Hepatocyte (in vitro differentiated cells): Measurements from ENCODE around the gene ANKS6. TPM values are rescaled to one million over a fixed set of nuclear protein-coding genes. Genes with fewer than 3 reads are reported as not detected.
A peak's percentile ranks its signal among the peaks of the same experiment; 100 is the strongest.

ENCODE experiments used
- DNase-seq: peaks from one replicate; pipeline ENCODE4 v3.0.0-alpha.2; 2016; ENCODE audit warnings: low spot score
- H2AFZ ChIP-seq: fragments of 200-600 bp; sonication (generic); 2 replicates; pipeline ENCODE4 v1.6.0; 2016; ENCODE audit warnings: antibody characterized with exemption, mild to moderate bottlenecking
- H3K27ac ChIP-seq: fragments of 200-600 bp; sonication (generic); 2 replicates; pipeline ENCODE4 v1.5.1; 2016; ENCODE audit warnings: mild to moderate bottlenecking
- H3K27me3 ChIP-seq: fragments of 200-600 bp; sonication (generic); 2 replicates; pipeline ENCODE4 v1.6.1; 2016
- H3K36me3 ChIP-seq: fragments of 200-600 bp; sonication (generic); replicated peaks from 2 replicates; pipeline ENCODE4 v1.5.1; 2016; ENCODE audit warnings: low read depth; ENCODE audit not compliant: insufficient read depth
- H3K4me1 ChIP-seq: fragments of 200-600 bp; sonication (generic); 2 replicates; pipeline ENCODE4 v1.5.1; 2016; ENCODE audit warnings: mild to moderate bottlenecking, moderate library complexity; ENCODE audit not compliant: insufficient read depth
- H3K4me2 ChIP-seq: fragments of 200-600 bp; sonication (generic); 2 replicates; pipeline ENCODE4 v1.6.0; 2016
- H3K4me3 ChIP-seq: fragments of 200-600 bp; sonication (generic); 2 replicates; pipeline ENCODE4 v1.5.1; 2016; ENCODE audit warnings: mild to moderate bottlenecking
- H3K79me2 ChIP-seq: fragments of 200-600 bp; sonication (generic); 2 replicates; pipeline ENCODE4 v1.6.0; 2017; ENCODE audit warnings: mild to moderate bottlenecking
- H3K9me2 ChIP-seq: fragments of 200-600 bp; sonication (generic); replicated peaks from 2 replicates; pipeline ENCODE4 v1.6.0; 2017; ENCODE audit warnings: mild to moderate bottlenecking; ENCODE audit not compliant: insufficient read depth
- H3K9me3 ChIP-seq: fragments of 200-600 bp; sonication (generic); 2 replicates; pipeline ENCODE4 v1.5.1; 2016; ENCODE audit warnings: low read depth, mild to moderate bottlenecking
- H4K20me1 ChIP-seq: fragments of 200-600 bp; sonication (generic); 2 replicates; pipeline ENCODE4 v1.6.0; 2016; ENCODE audit warnings: mild to moderate bottlenecking; ENCODE audit not compliant: insufficient read depth, poor library complexity, severe bottlenecking
- EZH2 ChIP-seq: fragments of 200-600 bp; sonication (generic); IDR thresholded peaks from 2 replicates; pipeline ENCODE4 v1.6.1; 2016; ENCODE audit warnings: antibody characterized with exemption, mild to moderate bottlenecking, borderline replicate concordance
- EZH2phosphoT487 ChIP-seq: fragments of 200-600 bp; sonication (generic); IDR thresholded peaks from one replicate; pipeline ENCODE4 v1.6.1; 2018; ENCODE audit warnings: antibody characterized with exemption, mild to moderate bottlenecking, low read depth, moderate library complexity; ENCODE audit not compliant: unreplicated experiment, severe bottlenecking
- WGBS: methylation state at CpG from one replicate; pipeline ENCODE4 v1.1.6; 2016; ENCODE audit warnings: low lambda C conversion rate; ENCODE audit errors: missing lambda C conversion rate; 5-methylcytosine and 5-hydroxymethylcytosine counted together
- polyA plus RNA-seq: library from polyadenylated mRNA; unstranded; fragments of >200 nt; fragmentation: Nextera tagmentation; extraction: Ambion mirVana; gene quantifications from 2 replicates; pipeline ENCODE4 v1.2.1, GENCODE V29; 2016
- total RNA-seq: library from RNA; depleted of rRNA; stranded (reverse); fragments of >200 nt; gene quantifications from 2 replicates; pipeline ENCODE4 v1.2.3, GENCODE V29; 2014
- TF ChIP-seq, protein P1 (sequence below): fragments of 200-600 bp; sonication (generic); IDR thresholded peaks from 2 replicates; pipeline ENCODE4 v1.5.1; 2016; ENCODE audit warnings: antibody characterized with exemption, mild to moderate bottlenecking; ENCODE audit not compliant: poor library complexity

Gene ANKS6
- total and polyA plus RNA-seq, 2 experiments from 2014 or later = 21.3 to 22.9 TPM

DNA sequence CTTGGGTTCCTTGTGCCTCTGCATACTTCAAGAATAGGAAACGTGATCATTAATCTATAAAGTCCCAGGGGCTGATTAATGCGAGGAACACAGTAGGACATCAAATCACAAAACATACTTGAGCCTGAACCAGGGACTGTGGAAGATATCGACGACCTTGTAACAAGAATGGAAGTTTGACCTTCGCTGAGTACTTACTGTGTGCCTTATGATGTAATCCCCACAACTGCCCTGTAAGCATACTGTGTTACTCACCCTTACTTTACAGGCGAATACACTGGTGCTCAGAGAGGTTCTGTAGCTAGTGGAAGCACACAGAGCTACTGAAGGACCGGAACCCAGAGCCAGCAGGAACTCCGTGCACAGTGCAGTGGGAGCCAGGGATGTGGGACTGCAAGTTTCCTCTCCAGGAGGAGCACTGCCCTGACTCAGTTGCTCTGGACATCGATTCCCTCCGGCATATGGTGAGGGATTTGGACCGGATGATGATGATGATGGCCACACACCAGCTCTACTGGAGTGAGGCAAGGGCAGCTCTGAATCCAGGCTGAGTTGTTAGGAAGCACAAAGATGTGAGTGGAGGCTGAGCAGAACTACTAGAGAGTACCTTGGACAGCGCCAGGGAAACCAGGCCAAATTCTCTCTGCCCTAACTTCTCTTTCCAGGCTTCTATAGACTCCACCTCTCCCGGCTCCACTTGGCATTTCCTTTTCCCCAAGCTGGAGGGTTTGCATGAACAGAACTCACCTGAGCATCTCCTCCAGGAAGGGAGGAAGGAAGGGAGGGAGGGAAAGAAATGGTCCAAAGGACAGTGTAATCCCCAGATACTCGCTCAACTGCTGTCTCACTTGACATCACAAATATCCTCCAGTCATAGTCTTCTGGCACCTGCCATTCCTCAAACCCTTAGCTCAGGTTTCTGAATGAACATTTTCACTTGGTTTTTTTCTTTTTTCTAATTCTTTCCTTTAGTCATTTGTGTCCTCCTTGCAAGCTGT, 86.1 kb downstream of the ANKS6 start:
- Histone ChIP-seq H3K27me3 (peaks cover 80% of the 10 kb centered on the region), H4K20me1 (no peaks in the 10 kb centered on the region), H3K79me2 (no peaks in the 10 kb centered on the region), H3K27ac (no peak overlapping the region), H3K9me2 (no peaks in the 10 kb centered on the region), H3K9me3 (no peaks in the 10 kb centered on the region), H3K36me3 (no peaks in the 10 kb centered on the region), H2AFZ (no peak overlapping the region), H3K4me3 (no peak overlapping the region), H3K4me1 (peaks cover 6% of the 10 kb centered on the region), H3K4me2 (no peak overlapping the region)
- peak; percentile 67 for DNase-seq
- WGBS = 77% methylated on average over 14 of the region's 14 CpGs
- TF ChIP-seq EZH2phosphoT487 (no peak), EZH2 (peak; percentile 7)
- TF ChIP-seq, protein P1, sequence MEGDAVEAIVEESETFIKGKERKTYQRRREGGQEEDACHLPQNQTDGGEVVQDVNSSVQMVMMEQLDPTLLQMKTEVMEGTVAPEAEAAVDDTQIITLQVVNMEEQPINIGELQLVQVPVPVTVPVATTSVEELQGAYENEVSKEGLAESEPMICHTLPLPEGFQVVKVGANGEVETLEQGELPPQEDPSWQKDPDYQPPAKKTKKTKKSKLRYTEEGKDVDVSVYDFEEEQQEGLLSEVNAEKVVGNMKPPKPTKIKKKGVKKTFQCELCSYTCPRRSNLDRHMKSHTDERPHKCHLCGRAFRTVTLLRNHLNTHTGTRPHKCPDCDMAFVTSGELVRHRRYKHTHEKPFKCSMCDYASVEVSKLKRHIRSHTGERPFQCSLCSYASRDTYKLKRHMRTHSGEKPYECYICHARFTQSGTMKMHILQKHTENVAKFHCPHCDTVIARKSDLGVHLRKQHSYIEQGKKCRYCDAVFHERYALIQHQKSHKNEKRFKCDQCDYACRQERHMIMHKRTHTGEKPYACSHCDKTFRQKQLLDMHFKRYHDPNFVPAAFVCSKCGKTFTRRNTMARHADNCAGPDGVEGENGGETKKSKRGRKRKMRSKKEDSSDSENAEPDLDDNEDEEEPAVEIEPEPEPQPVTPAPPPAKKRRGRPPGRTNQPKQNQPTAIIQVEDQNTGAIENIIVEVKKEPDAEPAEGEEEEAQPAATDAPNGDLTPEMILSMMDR = no peak

DNA sequence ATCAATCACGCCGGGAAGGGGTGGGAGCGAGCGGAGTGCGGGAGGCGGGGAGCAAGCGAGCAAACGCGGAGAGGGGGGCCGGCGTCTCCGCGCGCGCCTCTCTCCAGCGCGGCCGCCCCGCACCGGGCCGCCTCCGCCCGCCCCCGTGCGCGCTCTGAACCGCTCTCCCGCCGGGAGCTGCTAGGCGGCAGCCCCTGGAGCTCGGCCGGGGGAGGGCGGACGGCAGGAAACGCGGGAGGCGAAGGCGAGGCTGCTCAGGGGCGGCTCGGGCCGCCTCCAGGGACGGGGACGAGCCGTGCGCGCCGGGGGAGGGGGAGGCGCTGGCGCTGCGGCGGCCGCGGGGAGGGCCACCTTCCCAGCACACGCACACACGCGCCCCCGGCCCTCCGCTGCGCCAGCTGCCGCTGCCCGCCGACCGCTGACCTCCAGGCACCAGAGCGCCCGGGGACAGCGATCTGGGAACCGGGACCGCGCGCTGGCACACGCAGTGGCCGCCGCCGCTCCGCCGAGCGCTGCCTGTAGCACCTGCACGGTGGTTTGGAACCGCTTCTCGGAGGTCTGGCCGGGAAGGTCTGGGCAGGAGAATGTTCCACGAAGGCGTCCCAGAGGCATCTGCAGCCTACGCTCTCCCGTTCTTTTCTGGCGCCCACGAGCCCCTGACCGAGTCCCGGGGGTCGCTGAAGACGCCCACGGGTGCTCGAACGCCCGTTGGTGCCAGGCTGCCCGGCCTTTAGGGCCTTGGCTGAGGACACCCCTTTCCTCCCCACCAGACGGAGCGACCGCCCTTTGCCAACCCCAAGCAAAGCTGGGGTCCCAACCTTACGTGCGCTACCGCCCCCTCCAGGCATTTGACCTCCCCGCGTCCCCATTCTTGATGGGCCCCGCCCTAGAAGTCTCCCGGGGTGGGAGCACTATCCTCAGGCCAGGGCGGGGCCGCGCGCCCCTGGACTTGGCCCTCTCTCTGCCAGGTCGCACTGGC, 87.1 kb downstream of the ANKS6 start, which contains the start of gene GABBR2:
Gene GABBR2, minus strand, starts transcription at position 3 of the 979 bp plus-strand sequence. CDS start 198 bp downstream, outside the sequence.
- TF ChIP-seq, protein P1 = no peak
- peak; percentile 62 for TF ChIP-seq EZH2
- H3K9me3 ChIP-seq = no peaks in the 10 kb centered on the region
- peak within 1 kb of the TSS; percentile 23 for H3K4me3 ChIP-seq
- H3K4me2 ChIP-seq = peak within 1 kb of the TSS; percentile 82
- H3K36me3 ChIP-seq = no peaks in the 10 kb centered on the region
- H3K9me2 ChIP-seq = no peaks in the 10 kb centered on the region
- H3K79me2 ChIP-seq = no peaks in the 10 kb centered on the region
- peaks cover 82% of the 10 kb centered on the region for H3K27me3 ChIP-seq
- H2AFZ ChIP-seq = no peak within 1 kb of the TSS
- 9% methylated on average over 53 of the region's 111 CpGs for WGBS
- peaks cover 6% of the 10 kb centered on the region for H3K4me1 ChIP-seq
- H3K27ac ChIP-seq = no peak within 1 kb of the TSS
- peak; percentile 25 for DNase-seq
- H4K20me1 ChIP-seq = no peaks in the 10 kb centered on the region

- peaks cover 84% of the 10 kb centered on the region for H3K27me3 ChIP-seq
- no peak overlapping the region for H2AFZ ChIP-seq
- H3K79me2 ChIP-seq = no peaks in the 10 kb centered on the region
- no peaks in the 10 kb centered on the region for H4K20me1 ChIP-seq
- H3K27ac ChIP-seq = no peak overlapping the region
- peak; percentile 56 for TF ChIP-seq EZH2phosphoT487
- TF ChIP-seq, protein P1 = no peak
- no peak for TF ChIP-seq EZH2
- H3K9me3 ChIP-seq = no peaks in the 10 kb centered on the region
- H3K4me2 ChIP-seq = peak overlapping the region; percentile 82
- H3K4me1 ChIP-seq = peaks cover 6% of the 10 kb centered on the region
- no peak for DNase-seq
- 21% methylated on average over 25 of the region's 89 CpGs for WGBS
- H3K9me2 ChIP-seq = no peaks in the 10 kb centered on the region
- H3K36me3 ChIP-seq = no peaks in the 10 kb centered on the region
- H3K4me3 ChIP-seq = peak overlapping the region; percentile 23
These were observed 88.0 kb downstream of the ANKS6 start for GRCh38 chr9:98708103-98708932.
